ENCODE results near the gene TMEM139. TPM values are rescaled to one million over a fixed set of nuclear protein-coding genes. Genes with fewer than 3 reads are reported as not detected.

Gene TMEM139
- total RNA-seq, 1 experiment from 2014 or later, result 1.5 TPM

DNA sequence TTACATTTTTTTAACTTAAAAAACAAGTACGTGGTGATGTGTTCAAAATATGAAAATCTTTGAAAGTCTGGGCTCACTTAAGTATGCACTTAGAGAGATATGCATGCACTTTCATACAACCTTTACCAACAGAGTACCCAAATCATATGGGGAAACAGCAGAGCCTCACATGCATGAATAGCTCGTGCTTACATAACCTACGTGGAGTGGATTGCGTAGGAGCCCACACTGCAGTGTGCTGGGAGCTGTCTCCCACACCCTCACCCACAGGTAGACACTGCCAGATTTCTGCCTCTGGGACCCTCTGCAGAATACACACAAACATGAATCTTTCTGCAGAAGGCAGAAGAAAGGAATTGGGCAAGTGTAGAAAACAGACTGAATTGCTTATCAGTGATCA lies 31.7 kb downstream of the TMEM139 start (continued):
- TF ChIP-seq, protein P1, sequence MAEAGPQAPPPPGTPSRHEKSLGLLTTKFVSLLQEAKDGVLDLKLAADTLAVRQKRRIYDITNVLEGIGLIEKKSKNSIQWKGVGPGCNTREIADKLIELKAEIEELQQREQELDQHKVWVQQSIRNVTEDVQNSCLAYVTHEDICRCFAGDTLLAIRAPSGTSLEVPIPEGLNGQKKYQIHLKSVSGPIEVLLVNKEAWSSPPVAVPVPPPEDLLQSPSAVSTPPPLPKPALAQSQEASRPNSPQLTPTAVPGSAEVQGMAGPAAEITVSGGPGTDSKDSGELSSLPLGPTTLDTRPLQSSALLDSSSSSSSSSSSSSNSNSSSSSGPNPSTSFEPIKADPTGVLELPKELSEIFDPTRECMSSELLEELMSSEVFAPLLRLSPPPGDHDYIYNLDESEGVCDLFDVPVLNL (CRISPR knock-in tag; IDR thresholded peaks at IDR 0.05; ENCODE audit: borderline replicate concordance, low read depth), result no peak
- TF ChIP-seq GABPB1 (CRISPR knock-in tag; IDR thresholded peaks at IDR 0.05) (no peak), ZNF396 (CRISPR knock-in tag; IDR thresholded peaks at IDR 0.05; ENCODE audit: borderline replicate concordance) (no peak), ZNF121 (CRISPR knock-in tag; IDR thresholded peaks at IDR 0.05) (no peak), MXD4 (CRISPR knock-in tag; IDR thresholded peaks at IDR 0.05; ENCODE audit: borderline replicate concordance) (no peak), CREB1 (CRISPR knock-in tag; IDR thresholded peaks at IDR 0.05) (no peak), CBFB (CRISPR knock-in tag; IDR thresholded peaks at IDR 0.05; ENCODE audit: low read depth) (no peak)
- TF ChIP-seq, protein P2, sequence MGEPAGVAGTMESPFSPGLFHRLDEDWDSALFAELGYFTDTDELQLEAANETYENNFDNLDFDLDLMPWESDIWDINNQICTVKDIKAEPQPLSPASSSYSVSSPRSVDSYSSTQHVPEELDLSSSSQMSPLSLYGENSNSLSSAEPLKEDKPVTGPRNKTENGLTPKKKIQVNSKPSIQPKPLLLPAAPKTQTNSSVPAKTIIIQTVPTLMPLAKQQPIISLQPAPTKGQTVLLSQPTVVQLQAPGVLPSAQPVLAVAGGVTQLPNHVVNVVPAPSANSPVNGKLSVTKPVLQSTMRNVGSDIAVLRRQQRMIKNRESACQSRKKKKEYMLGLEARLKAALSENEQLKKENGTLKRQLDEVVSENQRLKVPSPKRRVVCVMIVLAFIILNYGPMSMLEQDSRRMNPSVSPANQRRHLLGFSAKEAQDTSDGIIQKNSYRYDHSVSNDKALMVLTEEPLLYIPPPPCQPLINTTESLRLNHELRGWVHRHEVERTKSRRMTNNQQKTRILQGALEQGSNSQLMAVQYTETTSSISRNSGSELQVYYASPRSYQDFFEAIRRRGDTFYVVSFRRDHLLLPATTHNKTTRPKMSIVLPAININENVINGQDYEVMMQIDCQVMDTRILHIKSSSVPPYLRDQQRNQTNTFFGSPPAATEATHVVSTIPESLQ (CRISPR knock-in tag; IDR thresholded peaks at IDR 0.05), result no peak

DNA sequence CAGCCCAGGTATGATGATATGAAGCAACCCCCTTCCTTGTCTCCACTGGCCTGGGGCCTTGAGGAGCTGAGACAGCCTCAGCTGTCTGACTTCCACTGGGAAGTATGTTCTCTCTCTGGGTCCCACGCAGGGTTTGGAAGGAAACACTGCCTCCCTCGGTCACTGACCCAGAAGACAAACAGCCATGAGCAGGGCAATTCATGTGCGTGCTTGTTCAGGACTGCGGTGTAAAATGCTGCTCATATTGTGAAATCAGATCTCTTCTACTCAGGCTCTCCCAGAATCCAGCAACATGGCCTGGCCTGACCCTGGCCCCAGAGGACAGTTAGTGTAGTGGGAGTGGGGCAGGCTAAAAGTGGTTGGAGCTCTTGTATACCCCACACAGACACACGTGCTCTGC lies 33.9 kb downstream of the TMEM139 start:
- DNase-seq (ENCODE audit: low spot score), result no peak
- Mint-ChIP-seq H3K9me3 (no peaks in the 10 kb centered on the region), H3K27ac (no peak overlapping the region), H3K4me1 (peaks cover 12% of the 10 kb centered on the region), H3K4me3 (no peak overlapping the region), H3K27me3 (ENCODE audit: low read depth) (no peaks in the 10 kb centered on the region; the same call in 1 of the 2 replicates), H3K36me3 (no peaks in the 10 kb centered on the region)
- ChIA-PET POLR2A (no interaction called here), CTCF (interaction anchor here (1.0 kb wide), 1 partner anchor 78 kb away, joined by 3 read pairs; no protein-coding TSS in a partner anchor)
- TF ChIP-seq, protein P3, sequence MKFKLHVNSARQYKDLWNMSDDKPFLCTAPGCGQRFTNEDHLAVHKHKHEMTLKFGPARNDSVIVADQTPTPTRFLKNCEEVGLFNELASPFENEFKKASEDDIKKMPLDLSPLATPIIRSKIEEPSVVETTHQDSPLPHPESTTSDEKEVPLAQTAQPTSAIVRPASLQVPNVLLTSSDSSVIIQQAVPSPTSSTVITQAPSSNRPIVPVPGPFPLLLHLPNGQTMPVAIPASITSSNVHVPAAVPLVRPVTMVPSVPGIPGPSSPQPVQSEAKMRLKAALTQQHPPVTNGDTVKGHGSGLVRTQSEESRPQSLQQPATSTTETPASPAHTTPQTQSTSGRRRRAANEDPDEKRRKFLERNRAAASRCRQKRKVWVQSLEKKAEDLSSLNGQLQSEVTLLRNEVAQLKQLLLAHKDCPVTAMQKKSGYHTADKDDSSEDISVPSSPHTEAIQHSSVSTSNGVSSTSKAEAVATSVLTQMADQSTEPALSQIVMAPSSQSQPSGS (CRISPR knock-in tag; IDR thresholded peaks at IDR 0.05; ENCODE audit: borderline replicate concordance, low read depth), result no peak
- TF ChIP-seq, protein P4, sequence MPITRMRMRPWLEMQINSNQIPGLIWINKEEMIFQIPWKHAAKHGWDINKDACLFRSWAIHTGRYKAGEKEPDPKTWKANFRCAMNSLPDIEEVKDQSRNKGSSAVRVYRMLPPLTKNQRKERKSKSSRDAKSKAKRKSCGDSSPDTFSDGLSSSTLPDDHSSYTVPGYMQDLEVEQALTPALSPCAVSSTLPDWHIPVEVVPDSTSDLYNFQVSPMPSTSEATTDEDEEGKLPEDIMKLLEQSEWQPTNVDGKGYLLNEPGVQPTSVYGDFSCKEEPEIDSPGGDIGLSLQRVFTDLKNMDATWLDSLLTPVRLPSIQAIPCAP (CRISPR knock-in tag; IDR thresholded peaks at IDR 0.05), result no peak
- TF ChIP-seq, protein P5, sequence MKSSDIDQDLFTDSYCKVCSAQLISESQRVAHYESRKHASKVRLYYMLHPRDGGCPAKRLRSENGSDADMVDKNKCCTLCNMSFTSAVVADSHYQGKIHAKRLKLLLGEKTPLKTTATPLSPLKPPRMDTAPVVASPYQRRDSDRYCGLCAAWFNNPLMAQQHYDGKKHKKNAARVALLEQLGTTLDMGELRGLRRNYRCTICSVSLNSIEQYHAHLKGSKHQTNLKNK (CRISPR knock-in tag; IDR thresholded peaks at IDR 0.05), result no peak
- TF ChIP-seq, protein P6, sequence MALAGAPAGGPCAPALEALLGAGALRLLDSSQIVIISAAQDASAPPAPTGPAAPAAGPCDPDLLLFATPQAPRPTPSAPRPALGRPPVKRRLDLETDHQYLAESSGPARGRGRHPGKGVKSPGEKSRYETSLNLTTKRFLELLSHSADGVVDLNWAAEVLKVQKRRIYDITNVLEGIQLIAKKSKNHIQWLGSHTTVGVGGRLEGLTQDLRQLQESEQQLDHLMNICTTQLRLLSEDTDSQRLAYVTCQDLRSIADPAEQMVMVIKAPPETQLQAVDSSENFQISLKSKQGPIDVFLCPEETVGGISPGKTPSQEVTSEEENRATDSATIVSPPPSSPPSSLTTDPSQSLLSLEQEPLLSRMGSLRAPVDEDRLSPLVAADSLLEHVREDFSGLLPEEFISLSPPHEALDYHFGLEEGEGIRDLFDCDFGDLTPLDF (CRISPR knock-in tag; IDR thresholded peaks at IDR 0.05), result no peak
- no peak for TF ChIP-seq ZNF121 (CRISPR knock-in tag; IDR thresholded peaks at IDR 0.05)
- TF ChIP-seq, protein P7, sequence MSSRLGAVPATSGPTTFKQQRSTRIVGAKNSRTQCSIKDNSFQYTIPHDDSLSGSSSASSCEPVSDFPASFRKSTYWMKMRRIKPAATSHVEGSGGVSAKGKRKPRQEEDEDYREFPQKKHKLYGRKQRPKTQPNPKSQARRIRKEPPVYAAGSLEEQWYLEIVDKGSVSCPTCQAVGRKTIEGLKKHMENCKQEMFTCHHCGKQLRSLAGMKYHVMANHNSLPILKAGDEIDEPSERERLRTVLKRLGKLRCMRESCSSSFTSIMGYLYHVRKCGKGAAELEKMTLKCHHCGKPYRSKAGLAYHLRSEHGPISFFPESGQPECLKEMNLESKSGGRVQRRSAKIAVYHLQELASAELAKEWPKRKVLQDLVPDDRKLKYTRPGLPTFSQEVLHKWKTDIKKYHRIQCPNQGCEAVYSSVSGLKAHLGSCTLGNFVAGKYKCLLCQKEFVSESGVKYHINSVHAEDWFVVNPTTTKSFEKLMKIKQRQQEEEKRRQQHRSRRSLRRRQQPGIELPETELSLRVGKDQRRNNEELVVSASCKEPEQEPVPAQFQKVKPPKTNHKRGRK (CRISPR knock-in tag; IDR thresholded peaks at IDR 0.05; ENCODE audit: borderline replicate concordance), result no peak
- no peak for TF ChIP-seq ZNF232 (CRISPR knock-in tag; IDR thresholded peaks at IDR 0.05)
- no peak for TF ChIP-seq ELF4 (CRISPR knock-in tag; IDR thresholded peaks at IDR 0.05; ENCODE audit: low read depth)
- TF ChIP-seq IRF2 (CRISPR knock-in tag; IDR thresholded peaks at IDR 0.05; ENCODE audit: borderline replicate concordance, low read depth), result no peak
- no peak for TF ChIP-seq TP53 (CRISPR knock-in tag; IDR thresholded peaks at IDR 0.05)
- TF ChIP-seq ZNF396 (CRISPR knock-in tag; IDR thresholded peaks at IDR 0.05; ENCODE audit: borderline replicate concordance), result no peak
- TF ChIP-seq, protein P8, sequence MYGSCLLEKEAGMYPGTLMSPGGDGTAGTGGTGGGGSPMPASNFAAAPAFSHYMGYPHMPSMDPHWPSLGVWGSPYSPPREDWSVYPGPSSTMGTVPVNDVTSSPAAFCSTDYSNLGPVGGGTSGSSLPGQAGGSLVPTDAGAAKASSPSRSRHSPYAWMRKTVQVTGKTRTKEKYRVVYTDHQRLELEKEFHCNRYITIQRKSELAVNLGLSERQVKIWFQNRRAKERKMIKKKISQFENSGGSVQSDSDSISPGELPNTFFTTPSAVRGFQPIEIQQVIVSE (CRISPR knock-in tag; IDR thresholded peaks at IDR 0.05; ENCODE audit: borderline replicate concordance), result no peak
- no peak for TF ChIP-seq SMAD4 (CRISPR knock-in tag; IDR thresholded peaks at IDR 0.05)
- no peak for TF ChIP-seq ZNF423 (CRISPR knock-in tag; IDR thresholded peaks at IDR 0.05)
- TF ChIP-seq ZNF416 (CRISPR knock-in tag; IDR thresholded peaks at IDR 0.05), result no peak
- TF ChIP-seq, protein P1 (CRISPR knock-in tag; IDR thresholded peaks at IDR 0.05; ENCODE audit: borderline replicate concordance, low read depth), result no peak
- no peak for TF ChIP-seq TEAD1 (CRISPR knock-in tag; IDR thresholded peaks at IDR 0.05)
- TF ChIP-seq, protein P2 (CRISPR knock-in tag; IDR thresholded peaks at IDR 0.05), result no peak
- no peak for TF ChIP-seq NFYB (CRISPR knock-in tag; conservative IDR thresholded peaks at IDR 0.05; ENCODE audit: low read depth)
- no peak for ATAC-seq
